HK-2 (cell line): ENCODE measurements around the gene OXER1.
"Not testable (repeated sequence)": the region's sequence is repeated elsewhere in the genome, so short reads cannot be mapped to it uniquely, and the experiment has no call there.

Source experiments
- DNase-seq: peaks from one replicate; pipeline ENCODE4 v3.0.0-alpha.2; 2018; ENCODE audit not compliant: unreplicated experiment

The OXER1 gene

DNA sequence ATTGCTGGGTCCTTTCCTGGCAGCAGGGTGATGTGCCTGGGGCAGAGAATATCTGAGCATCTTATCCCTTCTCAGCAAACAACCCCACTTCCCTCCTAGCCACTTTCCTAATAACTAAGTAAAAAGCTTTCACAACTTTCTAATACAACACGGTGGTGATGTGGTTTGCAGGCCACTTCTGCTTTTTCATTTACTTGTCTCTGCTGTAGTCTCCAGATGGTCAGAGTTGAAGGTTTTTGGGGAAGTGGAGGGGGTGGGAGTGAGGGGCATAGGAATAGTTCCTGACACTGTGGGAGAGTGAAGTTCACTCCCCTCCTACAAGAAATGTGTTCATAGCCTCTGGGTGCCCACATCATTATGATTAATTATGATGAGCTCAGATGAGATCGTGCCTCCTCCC is 11.6 kb downstream of the OXER1 start:
- no peak for DNase-seq

DNA sequence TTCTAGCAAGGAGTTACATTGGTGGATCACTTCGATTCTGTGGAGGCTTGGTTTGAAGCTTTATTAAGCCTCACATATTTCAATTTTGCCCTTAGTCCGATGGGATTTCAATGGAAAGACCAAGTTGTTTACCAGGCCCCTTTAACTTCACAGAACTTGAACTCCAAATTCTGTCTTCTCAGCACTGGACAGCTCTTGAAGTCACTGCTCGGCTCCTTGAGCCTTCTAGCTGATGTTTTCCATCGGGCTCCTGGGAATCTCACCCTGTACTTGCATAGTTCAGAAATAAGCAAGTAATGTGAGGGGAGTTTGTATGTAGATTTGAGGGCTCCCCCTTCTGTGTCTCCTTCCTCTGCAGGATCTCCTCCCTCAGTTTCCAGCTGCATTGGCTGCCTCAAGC is 15.1 kb downstream of the OXER1 start:
- no peak for DNase-seq

DNA sequence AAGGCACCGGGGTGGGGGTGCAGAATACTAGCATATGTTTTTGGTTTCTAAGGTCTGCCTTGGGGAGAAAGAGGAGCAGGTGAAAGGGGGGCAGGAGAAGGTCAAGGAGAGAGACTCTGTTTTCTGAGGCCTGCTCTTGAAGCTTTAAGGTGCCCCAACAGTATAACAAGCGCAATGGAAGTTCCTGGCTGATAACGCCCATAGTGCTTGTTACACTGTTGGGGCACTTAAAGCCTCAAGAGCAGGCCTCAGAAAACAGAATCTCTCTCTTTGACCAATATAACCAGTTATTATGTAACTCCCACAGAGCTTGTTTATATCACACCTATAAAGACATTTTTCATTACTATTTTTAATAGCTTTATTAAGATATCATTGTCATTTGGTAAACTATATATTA is 16.5 kb downstream of the OXER1 start:
- no peak for DNase-seq

DNA sequence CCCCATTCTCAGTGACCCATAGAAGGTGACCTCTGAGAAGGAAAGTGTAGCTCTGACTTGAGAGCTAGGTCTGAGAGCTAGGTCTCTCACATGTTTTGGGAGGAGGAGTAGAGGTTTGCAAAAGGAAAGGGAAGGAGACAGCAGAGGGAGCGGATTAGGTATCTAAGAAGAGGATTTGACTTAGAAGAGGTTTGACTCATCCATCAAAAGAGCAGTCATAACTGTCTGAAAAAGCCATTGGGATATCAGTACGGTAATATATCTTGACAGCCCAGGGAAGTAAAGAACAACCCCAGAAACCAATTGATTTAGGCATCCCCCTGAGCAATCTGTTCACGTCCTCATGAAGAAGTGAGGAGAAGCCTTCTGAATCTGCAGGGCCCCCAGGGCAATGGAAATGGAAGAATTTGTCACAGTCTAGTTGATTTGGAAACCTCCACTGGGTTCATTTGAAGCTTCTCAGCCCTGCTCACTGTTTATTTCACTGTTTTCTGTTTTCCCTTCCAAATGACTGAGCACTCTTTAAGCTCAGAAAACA is 19.3 kb downstream of the OXER1 start:
- DNase-seq = no peak

DNA sequence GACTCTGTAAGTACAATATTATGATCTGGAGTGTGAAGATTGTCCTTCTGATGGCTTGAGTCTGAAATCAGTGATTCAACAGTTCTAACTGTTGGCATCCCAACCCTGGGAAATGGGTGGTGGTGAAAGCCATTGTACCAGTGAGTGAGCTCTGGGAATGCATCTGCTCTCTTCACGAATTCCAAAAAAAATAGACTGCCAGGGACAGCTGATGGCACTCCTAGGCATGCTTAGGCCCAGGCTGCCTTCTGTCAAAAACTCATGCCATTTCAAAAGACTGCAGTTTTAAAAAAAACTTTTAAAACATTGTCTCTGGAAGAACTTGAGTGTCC is 20.3 kb downstream of the OXER1 start:
- DNase-seq = no peak

DNA sequence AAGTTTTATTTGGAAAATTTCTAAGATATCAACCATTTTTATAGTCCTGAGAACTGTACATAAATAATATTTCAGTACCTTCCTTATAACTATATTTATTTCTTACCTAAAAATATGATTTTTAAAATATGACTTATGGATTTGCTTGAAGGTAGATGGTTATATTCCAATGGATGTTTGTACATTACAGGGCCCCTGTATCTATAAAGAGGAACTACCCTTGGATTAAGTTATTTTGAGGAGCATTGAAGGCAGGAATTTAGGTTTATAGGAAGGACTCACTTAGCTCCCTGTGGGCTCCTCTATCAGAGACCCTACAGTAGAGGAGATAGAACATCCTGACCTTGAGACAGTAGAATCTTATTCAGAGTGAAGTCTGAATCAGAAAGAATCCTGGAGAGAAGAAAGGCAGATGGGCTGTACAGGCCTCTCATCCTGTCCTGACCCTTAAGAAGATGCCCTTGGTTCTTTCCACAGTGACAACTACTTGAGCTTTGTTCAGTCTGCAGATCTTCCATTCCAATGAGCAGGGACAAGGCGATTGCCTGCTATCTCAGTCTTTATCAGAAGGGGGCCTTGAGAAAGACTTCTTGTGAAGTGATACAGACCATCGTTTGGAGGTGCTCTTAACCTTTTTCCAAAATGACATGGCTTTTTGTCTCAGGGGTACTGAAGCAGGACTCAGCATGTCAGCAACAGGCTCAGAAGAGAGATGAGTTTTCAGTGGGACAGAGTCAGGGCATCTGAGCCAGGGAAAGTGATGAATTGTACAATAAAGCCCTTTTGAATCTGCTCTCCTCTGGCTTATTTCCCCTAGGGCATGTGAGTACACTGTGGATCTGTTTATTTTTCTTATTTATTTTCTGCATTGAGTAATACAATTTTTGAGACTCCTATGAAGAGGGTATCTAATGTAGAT is 20.9 kb downstream of the OXER1 start:
- no peak for DNase-seq

DNA sequence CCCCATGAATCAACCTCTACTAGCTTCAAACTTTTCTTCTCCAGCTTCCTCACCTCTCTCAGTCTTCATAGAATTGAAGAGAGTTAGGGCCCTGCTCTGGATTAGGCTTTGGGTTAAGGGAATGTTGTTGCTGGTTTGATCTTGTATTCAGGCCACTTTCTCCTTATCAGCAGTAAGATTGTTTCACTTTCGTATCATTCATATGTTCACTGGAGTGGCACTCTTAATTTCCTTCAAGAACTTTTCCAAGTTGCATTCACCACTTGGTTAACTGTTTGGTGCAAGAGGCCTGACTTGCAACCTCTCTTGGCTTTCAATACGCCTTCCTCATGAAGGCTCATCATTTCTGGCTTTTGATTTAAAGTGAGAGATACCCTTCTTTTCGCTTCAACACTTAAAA is 22.8 kb downstream of the OXER1 start:
- no peak for DNase-seq

DNA sequence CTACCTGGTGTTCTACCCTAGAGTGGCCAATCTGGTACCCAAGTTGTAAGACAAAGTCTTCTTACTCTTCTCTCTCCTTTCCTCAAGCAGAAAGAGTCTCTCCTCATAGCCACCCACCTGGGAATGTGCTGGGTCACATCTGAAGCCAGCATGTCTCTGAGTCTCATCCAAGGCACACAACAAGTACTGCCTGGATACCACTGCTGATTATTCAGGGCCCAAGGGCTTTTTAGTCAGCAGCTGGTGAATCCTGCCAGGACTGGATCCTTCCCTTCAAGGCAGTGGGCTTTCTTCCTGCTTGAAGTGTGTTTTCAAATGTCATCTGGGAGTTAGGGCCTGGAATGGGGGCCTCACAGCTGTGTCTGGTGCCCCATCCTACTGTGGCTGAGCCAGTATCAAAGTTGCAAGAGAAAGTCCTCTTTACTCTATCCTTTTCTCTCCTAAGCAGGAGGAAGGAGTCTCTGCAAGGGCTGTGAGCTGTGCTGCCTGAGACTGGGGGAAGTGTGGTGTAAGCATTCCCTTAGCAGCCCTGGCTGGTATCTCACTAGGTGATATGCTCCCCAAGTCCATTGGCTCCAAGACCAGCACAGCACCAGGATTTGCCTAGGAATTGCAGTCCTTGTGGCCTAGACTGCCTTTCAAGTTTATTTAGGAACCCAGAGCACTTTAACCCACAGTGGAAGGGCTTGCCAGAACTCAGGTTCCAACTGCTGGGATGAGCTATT is 27.2 kb downstream of the OXER1 start:
- DNase-seq = no peak

DNA sequence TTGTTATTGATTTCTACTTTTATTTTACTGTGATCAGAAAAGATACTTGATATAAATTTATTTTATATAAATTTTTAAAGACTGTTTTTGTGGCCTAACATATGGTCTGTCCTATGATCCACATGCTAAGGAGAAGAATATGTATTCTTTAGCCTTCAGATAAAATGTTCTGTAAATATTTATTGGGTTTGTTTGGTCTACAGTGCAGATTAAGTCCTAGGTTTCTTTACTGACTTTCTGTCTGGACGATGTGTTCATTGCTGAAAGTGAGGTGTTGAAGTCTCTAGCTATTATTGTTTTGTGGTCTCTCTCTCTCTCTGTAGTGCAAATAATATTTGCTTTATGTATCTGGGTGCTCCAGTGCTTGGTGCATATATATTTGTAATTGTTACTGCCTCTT is 30.1 kb downstream of the OXER1 start:
- no peak for DNase-seq

DNA sequence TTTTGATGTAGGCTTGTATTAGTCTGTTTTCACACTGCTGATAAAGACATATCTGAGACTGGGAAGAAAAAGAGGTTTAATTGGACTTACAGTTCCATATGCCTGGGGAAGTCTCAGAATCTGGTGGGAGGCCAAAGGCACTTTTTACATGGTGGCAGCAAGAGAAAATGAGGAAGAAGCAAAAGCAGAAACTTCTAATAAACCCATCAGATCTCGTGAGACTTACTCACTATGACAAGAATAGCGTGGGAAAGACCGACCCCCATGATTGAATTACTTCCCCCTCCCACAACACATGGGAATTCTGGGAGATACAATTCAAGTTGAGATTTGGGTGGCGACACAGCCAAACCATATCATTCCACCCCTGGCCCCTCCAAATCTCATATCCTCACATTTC is 32.6 kb downstream of the OXER1 start:
- DNase-seq = not testable (repeated sequence)

DNA sequence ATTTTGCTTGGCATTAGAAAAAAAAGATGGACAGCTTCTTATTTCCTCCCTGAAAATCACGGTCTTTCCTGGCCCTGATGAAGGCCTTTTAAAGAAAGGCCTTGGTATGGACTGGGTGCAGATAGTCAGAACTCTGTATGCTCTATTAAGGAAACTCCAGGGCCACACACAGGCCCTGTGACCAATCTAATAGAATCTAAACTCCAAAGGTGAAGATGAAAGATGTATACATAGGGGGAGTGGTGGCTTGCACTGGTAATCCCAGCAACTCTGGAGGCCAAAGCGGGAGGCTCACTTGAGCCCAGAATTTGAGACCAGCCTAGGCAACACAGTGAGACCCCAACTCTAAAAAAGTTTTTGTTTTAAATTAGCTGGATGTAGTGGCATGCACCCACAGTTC is 37.3 kb downstream of the OXER1 start:
- no peak for DNase-seq

DNA sequence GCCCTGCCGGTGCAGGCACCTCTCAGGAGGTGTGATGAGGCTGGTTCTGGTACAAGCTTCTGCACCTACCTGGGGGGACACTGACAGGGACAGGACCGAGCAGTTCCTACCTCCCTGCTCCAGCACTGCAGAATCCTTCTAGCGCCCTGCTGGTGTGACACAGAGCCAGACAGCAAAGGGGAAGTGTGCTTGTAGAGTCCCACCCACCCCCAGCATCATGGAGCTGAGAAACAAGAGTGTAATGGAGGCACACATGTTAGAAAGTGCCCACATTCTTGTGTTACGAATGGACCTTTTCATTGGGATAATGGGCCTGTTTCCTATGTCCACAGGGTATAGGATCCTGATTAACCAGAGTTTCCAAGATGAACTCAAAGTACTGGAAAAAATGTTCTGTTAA is 38.3 kb downstream of the OXER1 start:
- DNase-seq = no peak

DNA sequence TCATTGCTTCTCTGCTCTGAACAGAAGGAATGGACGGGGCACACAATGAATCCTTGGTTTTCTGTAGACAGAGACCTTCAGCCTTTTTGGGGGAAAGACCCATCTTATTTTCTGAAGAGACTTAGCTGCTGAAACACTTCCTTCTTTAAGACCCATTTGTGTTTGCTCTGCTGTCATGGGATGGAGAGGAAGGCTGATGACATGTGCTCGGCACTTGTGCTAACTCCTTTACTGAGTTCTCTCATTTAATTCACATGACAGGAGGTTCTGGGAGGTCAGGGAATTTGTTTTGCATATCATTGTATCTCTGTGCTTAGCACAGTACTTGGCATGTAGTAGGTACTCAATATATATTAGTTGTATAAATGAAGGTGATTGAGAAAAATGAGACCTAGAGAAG is 39.0 kb downstream of the OXER1 start:
- DNase-seq = no peak

DNA sequence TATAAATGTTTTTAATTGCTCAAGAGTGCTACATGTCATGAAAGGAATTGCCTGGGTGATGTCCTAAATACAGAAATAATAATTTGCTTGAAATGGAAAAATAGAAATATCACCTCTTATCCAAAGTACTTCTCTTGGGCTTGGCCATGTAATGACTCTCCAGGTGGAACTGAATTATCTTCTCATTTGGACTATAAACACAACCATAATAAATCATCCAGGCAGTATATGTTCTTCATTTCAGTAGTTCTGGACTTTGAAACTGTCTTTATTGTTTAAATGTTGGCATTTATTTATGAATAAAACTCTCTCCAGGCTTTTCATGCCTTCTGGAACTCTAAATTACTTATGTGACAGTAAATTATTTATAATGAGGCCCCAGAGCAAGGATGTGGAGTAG is 40.5 kb downstream of the OXER1 start:
- DNase-seq = no peak

DNA sequence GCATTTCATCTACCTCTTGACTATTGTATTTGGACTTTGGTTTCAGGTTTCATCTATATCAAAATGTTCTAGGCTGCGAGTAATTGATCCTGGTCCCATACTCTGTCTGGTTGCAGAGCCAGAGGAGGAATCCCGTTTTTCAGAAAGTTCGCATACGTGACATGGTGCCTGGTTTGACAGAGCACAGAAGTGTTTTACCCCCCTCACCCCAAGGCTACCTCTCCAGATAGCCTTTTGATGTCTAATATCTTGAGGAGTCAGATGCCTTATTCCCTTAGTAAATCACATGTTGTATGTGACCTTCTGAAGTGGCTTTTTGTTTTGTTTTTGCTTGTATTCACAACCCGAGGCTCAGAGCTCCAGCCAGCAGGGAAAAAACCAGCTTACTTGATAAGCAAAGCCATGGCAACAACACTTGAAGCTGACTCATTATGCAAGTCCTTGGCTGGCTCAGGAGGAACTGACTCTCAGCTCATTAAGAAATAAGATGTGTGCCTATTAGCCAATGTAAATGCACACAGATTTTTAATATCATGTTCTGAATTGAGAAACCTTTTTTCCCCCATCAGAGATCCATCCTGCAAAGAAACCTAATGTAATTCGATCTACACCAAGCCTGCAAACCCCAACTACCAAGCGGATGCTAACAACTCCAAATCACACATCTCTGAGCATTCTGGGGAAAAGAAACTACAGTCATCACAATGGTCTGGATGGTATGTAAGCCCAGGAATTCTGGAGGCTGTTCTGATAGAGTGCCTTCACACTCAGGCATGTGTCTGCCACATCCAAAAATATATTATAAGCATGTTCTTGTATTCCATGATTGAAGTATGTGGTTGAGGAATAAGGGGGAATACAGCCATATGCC is 41.4 kb downstream of the OXER1 start:
- no peak for DNase-seq

DNA sequence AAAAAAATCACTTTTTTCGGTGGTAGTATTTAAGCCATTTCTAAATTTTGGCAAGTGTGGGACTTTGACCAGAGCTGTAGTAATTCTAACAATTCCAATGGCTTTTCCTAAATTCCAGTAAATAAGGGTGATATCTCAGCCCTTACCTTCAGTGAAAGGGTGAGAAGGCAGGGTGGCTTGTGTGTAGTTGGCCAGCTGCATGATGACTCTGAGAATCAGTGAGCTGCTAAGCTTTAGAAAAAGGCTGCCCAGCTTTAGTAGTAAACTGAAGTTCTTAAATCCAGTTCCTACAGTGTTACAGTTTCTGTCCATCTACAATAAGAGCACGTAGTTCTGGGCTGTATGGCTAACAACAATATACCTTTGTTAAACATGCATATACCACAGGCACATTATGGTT is 42.0 kb downstream of the OXER1 start:
- no peak for DNase-seq

DNA sequence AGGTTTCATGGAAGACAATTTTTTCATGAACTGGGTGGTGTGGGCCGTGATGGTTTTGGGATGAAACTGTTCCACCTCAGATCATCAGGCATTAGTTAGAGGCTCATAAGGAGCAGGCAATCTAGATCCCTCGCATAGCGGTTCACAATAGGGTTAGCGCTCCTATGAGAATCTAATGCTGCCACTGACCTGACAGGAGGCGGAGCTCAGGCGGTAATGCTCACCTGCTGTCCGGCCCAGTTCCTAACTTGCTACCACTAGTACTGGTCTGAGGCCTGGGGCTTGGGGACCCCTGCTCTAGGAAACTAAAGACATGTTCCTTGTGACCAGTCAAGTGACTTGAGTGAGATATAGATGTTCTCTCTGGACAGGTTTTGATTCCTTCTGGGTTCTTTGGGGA is 49.2 kb downstream of the OXER1 start:
- DNase-seq = no peak

DNA sequence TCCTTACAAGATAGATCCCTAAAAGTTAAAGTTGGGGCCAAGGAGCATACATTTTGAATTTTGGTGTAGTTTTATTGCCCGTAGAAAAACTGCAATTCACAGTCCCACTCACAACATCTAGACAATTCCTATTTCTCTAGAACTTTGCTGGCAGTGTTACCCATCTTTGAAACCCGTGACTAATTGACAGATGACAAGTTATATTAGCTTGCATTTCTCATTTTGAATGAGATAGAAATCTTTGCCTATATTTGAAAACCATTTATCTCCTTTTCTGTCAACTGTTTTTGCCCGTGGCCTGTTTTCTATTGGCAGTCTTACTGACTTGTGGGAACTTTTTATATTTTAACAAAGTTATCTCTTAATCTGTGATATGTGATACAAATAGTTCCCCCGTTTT is 50.0 kb downstream of the OXER1 start:
- DNase-seq = no peak

DNA sequence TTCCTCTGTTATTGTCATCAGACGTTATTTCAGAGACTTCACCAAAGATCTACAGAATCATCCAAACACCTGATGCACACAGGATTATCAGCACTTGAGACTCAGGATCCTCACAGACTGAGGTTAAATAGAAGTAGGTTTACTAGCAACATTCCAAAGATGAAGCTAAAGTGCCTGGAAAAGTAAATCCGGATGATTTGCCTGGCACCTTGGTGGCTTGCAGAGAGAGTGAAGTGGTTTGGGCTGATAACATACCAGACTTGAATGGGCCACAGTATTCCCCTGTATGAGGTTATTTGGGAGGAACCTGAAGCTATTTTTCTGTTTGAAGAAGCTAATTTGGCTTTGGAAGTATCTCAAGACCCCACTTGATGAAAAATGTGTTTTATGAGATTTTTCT is 51.0 kb downstream of the OXER1 start:
- no peak for DNase-seq
